Left renal pelvis (tissue), 4 donors: Measurements from ENCODE around the gene SLC6A3. TPM values are rescaled to one million over a fixed set of nuclear protein-coding genes. Genes with fewer than 3 reads are reported as not detected.

Source experiments
- polyA plus RNA-seq, 4 donors: library from polyadenylated mRNA; unstranded; fragments of 120-200 nt; gene quantifications; one replicate each; pipeline ENCODE4 v1.2.1, GENCODE V29; 2013; ENCODE audit not compliant: insufficient read length in 4 of 4

Gene SLC6A3
- polyA plus RNA-seq, 4 donors: 0.14 to 0.72 (median 0.56) TPM

Other genes with a start within 250 kb of the SLC6A3 start
- gene SLC6A19, start 243.8 kb downstream of the SLC6A3 start, polyA plus RNA-seq: 10 to 100 TPM in 3 of 4 donors, under 1 TPM in 1; 0.78 to 70.8 (median 42.4) TPM
- gene SLC6A18, start 220.1 kb downstream of the SLC6A3 start, polyA plus RNA-seq: 1 to 10 TPM in 2 of 4 donors, under 1 TPM in 1, not detected in 1; 0.11 to 5.1 (median 1.2) TPM
- under 1 TPM; 0.05 to 0.76 (median 0.24) TPM for gene TERT, start 150.4 kb downstream of the SLC6A3 start, polyA plus RNA-seq
- gene CLPTM1L, start 100.3 kb downstream of the SLC6A3 start, polyA plus RNA-seq: 100 to 1,000 TPM in 3 of 4 donors, 10 to 100 TPM in 1; 71.9 to 133 (median 118) TPM
- 10 to 100 TPM; 50.5 to 56.4 (median 51.4) TPM for gene LPCAT1, start 78.5 kb upstream of the SLC6A3 start, polyA plus RNA-seq